Measurements from ENCODE around the gene MS4A6A. TPM values are rescaled to one million over a fixed set of nuclear protein-coding genes. Genes with fewer than 3 reads are reported as not detected.
"Not testable (repeated sequence)": the region's sequence is repeated elsewhere in the genome, so short reads cannot be mapped to it uniquely, and the experiment has no call there.

Gene MS4A6A
- total RNA-seq, 2 experiments from 2014 or later, result not detected

- H3K9me3 Mint-ChIP-seq; H3K4me3 Mint-ChIP-seq; CTCF ChIA-PET; H3K27me3 Mint-ChIP-seq; POLR2A ChIA-PET; H3K36me3 Mint-ChIP-seq; intact Hi-C loops (cut with micrococcal nuclease); H3K4me1 Mint-ChIP-seq (ENCODE audit: low read depth); H3K27ac Mint-ChIP-seq; DNase-seq: not testable (repeated sequence)
These were observed 30.2 kb downstream of the MS4A6A start for GRCh38 chr11:60152727-60153126.

- H3K27ac Mint-ChIP-seq, result no peak overlapping the region
- peaks cover 4% of the 10 kb centered on the region for H3K27me3 Mint-ChIP-seq
- ChIA-PET CTCF (no interaction called here), POLR2A (no interaction called here)
- H3K4me1 Mint-ChIP-seq (ENCODE audit: low read depth), result no peaks in the 10 kb centered on the region
- no peaks in the 10 kb centered on the region for H3K36me3 Mint-ChIP-seq
- no peak overlapping the region for H3K4me3 Mint-ChIP-seq
- no peaks in the 10 kb centered on the region for H3K9me3 Mint-ChIP-seq
- intact Hi-C loops (cut with micrococcal nuclease), result no loop called here
- DNase-seq, result no peak
These were observed 32.6 kb downstream of the MS4A6A start for GRCh38 chr11:60150279-60150678.

- intact Hi-C loops (cut with micrococcal nuclease), result no loop called here
- Mint-ChIP-seq H3K4me3 (no peak overlapping the region), H3K27ac (no peak overlapping the region), H3K36me3 (no peaks in the 10 kb centered on the region), H3K4me1 (ENCODE audit: low read depth) (peaks cover 5% of the 10 kb centered on the region), H3K9me3 (no peaks in the 10 kb centered on the region), H3K27me3 (no peaks in the 10 kb centered on the region)
- ChIA-PET CTCF (interaction anchor here (1.0 kb wide), 1 partner anchor 51 kb away, joined by 3 read pairs; no protein-coding TSS in a partner anchor), POLR2A (no interaction called here)
- DNase-seq, result no peak
These were observed 37.2 kb downstream of the MS4A6A start for GRCh38 chr11:60145677-60146076.

- Mint-ChIP-seq H3K9me3 (no peaks in the 10 kb centered on the region), H3K4me1 (ENCODE audit: low read depth) (peaks cover 5% of the 10 kb centered on the region), H3K36me3 (no peaks in the 10 kb centered on the region), H3K27ac (no peak overlapping the region), H3K27me3 (peaks cover under 1% of the 10 kb centered on the region), H3K4me3 (no peak overlapping the region)
- ChIA-PET CTCF (no interaction called here), POLR2A (no interaction called here)
- intact Hi-C loops (cut with micrococcal nuclease), result no loop called here
- no peak for DNase-seq
These were observed 39.1 kb downstream of the MS4A6A start for GRCh38 chr11:60143768-60144167.

GRCh38 chr11:60133917-60134316 lies 49.0 kb downstream of the MS4A6A start:
- no peaks in the 10 kb centered on the region for H3K36me3 Mint-ChIP-seq
- no peak overlapping the region for H3K27ac Mint-ChIP-seq
- DNase-seq, result no peak
- ChIA-PET CTCF (no interaction called here), POLR2A (no interaction called here)
- H3K4me1 Mint-ChIP-seq (ENCODE audit: low read depth), result no peaks in the 10 kb centered on the region
- H3K27me3 Mint-ChIP-seq, result peaks cover 6% of the 10 kb centered on the region
- intact Hi-C loops (cut with micrococcal nuclease), result loop anchor here (5.0 kb wide), 1 partner anchor 312 kb away; no protein-coding TSS in a partner anchor
- peaks cover 6% of the 10 kb centered on the region for H3K9me3 Mint-ChIP-seq
- no peak overlapping the region for H3K4me3 Mint-ChIP-seq

GRCh38 chr11:60131912-60132311 lies 51.0 kb downstream of the MS4A6A start:
- Mint-ChIP-seq H3K36me3 (no peaks in the 10 kb centered on the region), H3K4me3 (no peak overlapping the region), H3K27me3 (peaks cover 5% of the 10 kb centered on the region), H3K4me1 (ENCODE audit: low read depth) (no peaks in the 10 kb centered on the region), H3K27ac (no peak overlapping the region), H3K9me3 (peaks cover 4% of the 10 kb centered on the region)
- no peak for DNase-seq
- CTCF ChIA-PET, result no interaction called here
- POLR2A ChIA-PET, result no interaction called here
- intact Hi-C loops (cut with micrococcal nuclease), result loop anchor here (5.0 kb wide), 1 partner anchor 310 kb away; no protein-coding TSS in a partner anchor

- CTCF ChIA-PET, result no interaction called here
- Mint-ChIP-seq H3K36me3 (no peaks in the 10 kb centered on the region), H3K27ac (no peak overlapping the region), H3K4me1 (ENCODE audit: low read depth) (no peaks in the 10 kb centered on the region), H3K4me3 (no peak overlapping the region), H3K9me3 (peaks cover 4% of the 10 kb centered on the region), H3K27me3 (peaks cover 5% of the 10 kb centered on the region)
- POLR2A ChIA-PET, result no interaction called here
- intact Hi-C loops (cut with micrococcal nuclease), result loop anchor here (1.0 to 5.0 kb wide), 2 partner anchors 308 to 376 kb away; no protein-coding TSS in a partner anchor
- no peak for DNase-seq
These were observed 52.4 kb downstream of the MS4A6A start for GRCh38 chr11:60130496-60130895.

- no peak for DNase-seq
- intact Hi-C loops (cut with micrococcal nuclease), result loop anchor here (1.0 to 5.0 kb wide), 2 partner anchors 308 to 376 kb away; no protein-coding TSS in a partner anchor
- Mint-ChIP-seq H3K4me3 (no peak overlapping the region), H3K4me1 (ENCODE audit: low read depth) (no peaks in the 10 kb centered on the region), H3K27me3 (peaks cover 5% of the 10 kb centered on the region), H3K9me3 (peaks cover 4% of the 10 kb centered on the region), H3K36me3 (no peaks in the 10 kb centered on the region), H3K27ac (no peak overlapping the region)
- CTCF ChIA-PET, result no interaction called here
- POLR2A ChIA-PET, result no interaction called here
These were observed 53.0 kb downstream of the MS4A6A start for GRCh38 chr11:60129853-60130252.

GRCh38 chr11:60128866-60129265 lies 54.0 kb downstream of the MS4A6A start:
- CTCF ChIA-PET, POLR2A ChIA-PET: not testable (repeated sequence)

GRCh38 chr11:60128376-60128775 lies 54.5 kb downstream of the MS4A6A start:
- Mint-ChIP-seq H3K4me1 (ENCODE audit: low read depth) (no peaks in the 10 kb centered on the region), H3K36me3 (no peaks in the 10 kb centered on the region), H3K4me3 (no peak overlapping the region), H3K27ac (no peak overlapping the region), H3K9me3 (peaks cover under 1% of the 10 kb centered on the region), H3K27me3 (peaks cover 5% of the 10 kb centered on the region)
- CTCF ChIA-PET, result no interaction called here
- POLR2A ChIA-PET, result no interaction called here
- intact Hi-C loops (cut with micrococcal nuclease), result no loop called here
- no peak for DNase-seq

More at GRCh38 chr11:60128866-60129265, 54.0 kb downstream of the MS4A6A start:
- DNase-seq; H3K27me3 Mint-ChIP-seq; H3K36me3 Mint-ChIP-seq; H3K27ac Mint-ChIP-seq; H3K9me3 Mint-ChIP-seq; H3K4me1 Mint-ChIP-seq (ENCODE audit: low read depth); intact Hi-C loops (cut with micrococcal nuclease); H3K4me3 Mint-ChIP-seq: not testable (repeated sequence)

GRCh38 chr11:60127311-60127811 lies 55.5 kb downstream of the MS4A6A start:
- CTCF ChIA-PET, result no interaction called here
- no peak for DNase-seq
- intact Hi-C loops (cut with micrococcal nuclease), result no loop called here
- no peaks in the 10 kb centered on the region for H3K36me3 Mint-ChIP-seq
- POLR2A ChIA-PET, result no interaction called here
- no peaks in the 10 kb centered on the region for H3K9me3 Mint-ChIP-seq
- H3K4me1 Mint-ChIP-seq (ENCODE audit: low read depth), result no peaks in the 10 kb centered on the region
- no peak overlapping the region for H3K27ac Mint-ChIP-seq
- peaks cover 5% of the 10 kb centered on the region for H3K27me3 Mint-ChIP-seq
- no peak overlapping the region for H3K4me3 Mint-ChIP-seq

- no peak for DNase-seq
- POLR2A ChIA-PET, result no interaction called here
- Mint-ChIP-seq H3K27me3 (peaks cover 2% of the 10 kb centered on the region), H3K4me3 (no peak overlapping the region), H3K9me3 (no peaks in the 10 kb centered on the region), H3K27ac (no peak overlapping the region), H3K4me1 (ENCODE audit: low read depth) (no peaks in the 10 kb centered on the region), H3K36me3 (no peaks in the 10 kb centered on the region)
- CTCF ChIA-PET, result no interaction called here
- intact Hi-C loops (cut with micrococcal nuclease), result no loop called here
These were observed 56.8 kb downstream of the MS4A6A start for GRCh38 chr11:60125956-60126585.

GRCh38 chr11:60124802-60125432 lies 58.0 kb downstream of the MS4A6A start:
- POLR2A ChIA-PET, result no interaction called here
- CTCF ChIA-PET, result no interaction called here
- Mint-ChIP-seq H3K36me3 (no peaks in the 10 kb centered on the region), H3K4me3 (no peak overlapping the region), H3K4me1 (ENCODE audit: low read depth) (no peaks in the 10 kb centered on the region), H3K27me3 (peaks cover 2% of the 10 kb centered on the region), H3K27ac (no peak overlapping the region), H3K9me3 (no peaks in the 10 kb centered on the region)
- no peak for DNase-seq
- intact Hi-C loops (cut with micrococcal nuclease), result no loop called here
